HCT116 (cell line): ENCODE measurements around the gene LIX1. TPM values are rescaled to one million over a fixed set of nuclear protein-coding genes. Genes with fewer than 3 reads are reported as not detected.

ENCODE experiments used
- ATAC-seq: fragments of 200-7000 bp; cut with Tn5 transposase; 2 replicates; pipeline ENCODE4 v1.9.1; 2020; ENCODE audit warnings: mild to moderate bottlenecking, moderate library complexity
- BruUV-seq: library from RNA; stranded (reverse); fragments of 400-500 nt; replicated peaks from 2 replicates; lab custom pipeline; 2021; lab: Mats Ljungman, UMichigan
- CTCF ChIA-PET: fragments of 300-600 bp; sonication (Branson Sonifier 250); formaldehyde crosslinking; loops from one replicate; lab custom pipeline; 2021; ENCODE audit warnings: antibody characterized with exemption; lab: Charles Lee
- POLR2A ChIA-PET: fragments of 300-600, 350-600 bp; sonication (Branson Sonifier 250); formaldehyde crosslinking; loops from one replicate; lab custom pipeline; 2021; ENCODE audit warnings: antibody characterized with exemption; lab: Charles Lee
- RAD21 ChIA-PET, 2 experiments: fragments of 300-600 bp; sonication (Branson Sonifier 250); formaldehyde crosslinking; loops; one replicate each; lab custom pipeline; 2023; ENCODE audit warnings: low total read pairs in 2 of 2; ENCODE audit not compliant: uncharacterized antibody in 2 of 2, unreplicated experiment in 2 of 2, low non-redundant PET in 1 of 2; lab: Charles Lee
- DNase-seq: peaks from one replicate; pipeline ENCODE4 v3.0.0-alpha.2; 2010; ENCODE audit warnings: low read depth, low spot score
- H2AFZ ChIP-seq: fragments of 200-600 bp; shearing (Covaris generic), sonication (generic); 2 replicates; pipeline ENCODE4 v1.6.1; 2017; ENCODE audit warnings: low read depth, mixed run types, mixed read lengths, antibody characterized with exemption, low read length; ENCODE audit not compliant: poor library complexity, severe bottlenecking
- H3K27ac ChIP-seq: 2 replicates; pipeline ENCODE4 v1.5.1; 2012; ENCODE audit warnings: low read depth, low read length
- H3K27me3 ChIP-seq: fragments of 200-600 bp; sonication (generic); 2 replicates; pipeline ENCODE4 v1.6.1; 2016; ENCODE audit warnings: mixed run types, low read length, mixed read lengths; ENCODE audit not compliant: insufficient read depth
- H3K36me3 ChIP-seq, 2 experiments: fragments of 200-500 bp in 1 of 2; fragments of 200-600 bp in 1 of 2; sonication (Bioruptor generic) in 1 of 2; sonication (generic) in 1 of 2; 2 replicates each; pipeline versions ENCODE4 v1.5.1 to v1.6.1; 2014 to 2016; ENCODE audit warnings: low read length in 2 of 2, inconsistent platforms in 1 of 2, mixed read lengths in 1 of 2, mixed run types in 1 of 2; ENCODE audit not compliant: insufficient read depth in 2 of 2, control insufficient read depth in 1 of 2
- H3K4me1 ChIP-seq, 2 experiments: fragments of 200-600 bp in 1 of 2; sonication (generic) in 1 of 2; 2 replicates each; pipeline versions ENCODE4 v1.5.1 to v1.6.1; 2012 to 2017; ENCODE audit warnings: low read length in 2 of 2, inconsistent platforms in 1 of 2, mild to moderate bottlenecking in 1 of 2, mixed read lengths in 1 of 2, mixed run types in 1 of 2, moderate library complexity in 1 of 2; ENCODE audit not compliant: insufficient read depth in 2 of 2, control insufficient read depth in 1 of 2
- H3K4me2 ChIP-seq: fragments of 200-600 bp; sonication (generic); 2 replicates; pipeline ENCODE4 v1.6.1; 2017; ENCODE audit warnings: mixed run types, low read length, mixed read lengths
- H3K4me3 ChIP-seq, 2 experiments: fragments of 200-600 bp in 1 of 2; sonication (generic) in 1 of 2; replicated peaks in 1 of 2; 2 replicates each; pipeline ENCODE4 v1.5.1; 2011 to 2016; ENCODE audit warnings: low read length in 2 of 2, control low read depth in 1 of 2, low read depth in 1 of 2, mild to moderate bottlenecking in 1 of 2, mixed read lengths in 1 of 2, mixed run types in 1 of 2
- H3K79me2 ChIP-seq: fragments of 200-600 bp; sonication (generic); 2 replicates; pipeline ENCODE4 v1.6.1; 2017; ENCODE audit warnings: mild to moderate bottlenecking, mixed run types, low read length, moderate library complexity, mixed read lengths; ENCODE audit not compliant: insufficient read depth
- H3K9ac ChIP-seq: fragments of 200-600 bp; sonication (generic); 2 replicates; pipeline ENCODE4 v1.6.1; 2016; ENCODE audit warnings: low read length, mixed read lengths
- H3K9me2 ChIP-seq: fragments of 200-600 bp; sonication (generic), shearing (Covaris generic); 2 replicates; pipeline ENCODE4 v1.6.1; 2017; ENCODE audit warnings: mixed run types, mild to moderate bottlenecking, moderate library complexity; ENCODE audit not compliant: insufficient read depth
- H3K9me3 ChIP-seq, 2 experiments: fragments of 200-500 bp in 1 of 2; fragments of 200-600 bp in 1 of 2; sonication (Bioruptor generic) in 1 of 2; sonication (generic) in 1 of 2; 2 replicates each; pipeline ENCODE4 v1.6.1; 2014 to 2017; ENCODE audit warnings: low read length in 2 of 2, mixed read lengths in 2 of 2, inconsistent platforms in 1 of 2, low read depth in 1 of 2, mild to moderate bottlenecking in 1 of 2, mixed run types in 1 of 2, moderate library complexity in 1 of 2; ENCODE audit not compliant: control insufficient read depth in 1 of 2, insufficient read depth in 1 of 2
- H4K20me1 ChIP-seq: fragments of 200-600 bp; sonication (generic), shearing (Covaris generic); 2 replicates; pipeline ENCODE4 v1.6.1; 2017; ENCODE audit warnings: mixed run types, mild to moderate bottlenecking, moderate library complexity; ENCODE audit not compliant: insufficient read depth
- ATF3 ChIP-seq: IDR thresholded peaks from 2 replicates; pipeline ENCODE4 v1.6.1; 2012
- CEBPB ChIP-seq: IDR thresholded peaks from 2 replicates; pipeline ENCODE4 v1.6.1; 2012; ENCODE audit warnings: low read depth
- CTCF ChIP-seq, 3 experiments: fragments of 200-600 bp in 1 of 3; sonication (generic) in 1 of 3; IDR thresholded peaks in 2 of 3; conservative IDR thresholded peaks in 1 of 3; 2 replicates each; pipeline ENCODE4 v1.5.1; 2012 to 2017; ENCODE audit warnings: low read depth in 2 of 3, low read length in 2 of 3, antibody characterized with exemption in 1 of 3, borderline replicate concordance in 1 of 3, control low read depth in 1 of 3, mild to moderate bottlenecking in 1 of 3, mixed read lengths in 1 of 3, mixed run types in 1 of 3, moderate library complexity in 1 of 3; ENCODE audit not compliant: insufficient read depth in 1 of 3
- EGR1 ChIP-seq: IDR thresholded peaks from 2 replicates; pipeline ENCODE4 v1.6.1; 2012; ENCODE audit warnings: low read depth
- ELF1 ChIP-seq: IDR thresholded peaks from 2 replicates; pipeline ENCODE4 v1.6.1; 2012; ENCODE audit warnings: low read depth, borderline replicate concordance
- EZH2 ChIP-seq: fragments of 200-600 bp; sonication (generic); IDR thresholded peaks from 2 replicates; pipeline ENCODE4 v1.6.1; 2017; ENCODE audit warnings: antibody characterized with exemption, mixed run types
- EZH2phosphoT487 ChIP-seq: fragments of 200-600 bp; IDR thresholded peaks from 2 replicates; pipeline ENCODE4 v1.6.1; 2018; ENCODE audit warnings: antibody characterized with exemption, borderline replicate concordance
- FOSL1 ChIP-seq: IDR thresholded peaks from 2 replicates; pipeline ENCODE4 v1.6.1; 2012; ENCODE audit warnings: low read depth
- JUND ChIP-seq: IDR thresholded peaks from 2 replicates; pipeline ENCODE4 v1.6.1; 2012
- MAX ChIP-seq: IDR thresholded peaks from 2 replicates; pipeline ENCODE4 v1.6.1; 2012
- POLR2A ChIP-seq: IDR thresholded peaks from 2 replicates; pipeline ENCODE4 v1.7.0; 2011; ENCODE audit warnings: borderline replicate concordance; ENCODE audit not compliant: insufficient read depth, insufficient read length; ENCODE audit errors: extremely low read depth
- POLR2AphosphoS5 ChIP-seq: IDR thresholded peaks from 2 replicates; pipeline ENCODE4 v1.6.1; 2011; ENCODE audit warnings: mild to moderate bottlenecking, low read depth, low read length, moderate library complexity
- RAD21 ChIP-seq: IDR thresholded peaks from 2 replicates; pipeline ENCODE4 v1.6.1; 2012; ENCODE audit warnings: low read depth, mild to moderate bottlenecking
- REST ChIP-seq: IDR thresholded peaks from 2 replicates; pipeline ENCODE4 v1.6.1; 2012; ENCODE audit warnings: low read depth
- SIN3A ChIP-seq: IDR thresholded peaks from 2 replicates; pipeline ENCODE4 v1.6.1; 2012; ENCODE audit warnings: low read depth
- SP1 ChIP-seq: IDR thresholded peaks from 2 replicates; pipeline ENCODE4 v1.6.1; 2012; ENCODE audit warnings: low read depth
- TCF7L2 ChIP-seq: IDR thresholded peaks from 2 replicates; pipeline ENCODE4 v1.7.0; 2011; ENCODE audit warnings: borderline replicate concordance, inconsistent platforms; ENCODE audit not compliant: insufficient read depth, insufficient read length; ENCODE audit errors: extremely low read depth
- YY1 ChIP-seq: IDR thresholded peaks from 2 replicates; pipeline ENCODE4 v1.6.1; 2011; ENCODE audit warnings: low read length, low read depth, moderate library complexity, mild to moderate bottlenecking; ENCODE audit not compliant: insufficient replicate concordance; ENCODE audit errors: extremely low read depth
- ZBTB33 ChIP-seq: IDR thresholded peaks from 2 replicates; pipeline ENCODE4 v1.6.1; 2011; ENCODE audit warnings: mild to moderate bottlenecking, low read length, moderate library complexity; ENCODE audit not compliant: insufficient replicate concordance; ENCODE audit errors: extremely low read depth
- intact Hi-C: fragments of 100-400 bp; cut with micrococcal nuclease; formaldehyde crosslinking; loops from 2 replicates; pipeline ENCODE4 v1.10.0; 2022
- total RNA-seq: library from RNA; stranded (reverse); gene quantifications from one replicate; pipeline ENCODE4 v1.2.1, GENCODE V29; 2021; ENCODE audit not compliant: unreplicated experiment

LIX1 gene
- total RNA-seq, 1 experiment from 2014 or later, result not detected

- POLR2A ChIA-PET, result no interaction called here
- H3K36me3 ChIP-seq, result peaks cover 42 to 49% of the 10 kb centered on the region in 2 experiments
- no peaks in the 10 kb centered on the region for H3K9me3 ChIP-seq
- no peaks in the 10 kb centered on the region for H3K9me2 ChIP-seq
- no peak overlapping the region for H3K27ac ChIP-seq
- ATAC-seq, result no peak
- no peaks in the 10 kb centered on the region for H4K20me1 ChIP-seq
- no peak for DNase-seq
- CTCF ChIA-PET, result no interaction called here
- no peak overlapping the region for H2AFZ ChIP-seq
- no peak overlapping the region for H3K4me2 ChIP-seq
- no peaks in the 10 kb centered on the region for H3K4me1 ChIP-seq
- no peak overlapping the region for H3K4me3 ChIP-seq
- intact Hi-C loops, result no loop called here
- peaks cover 3% of the 10 kb centered on the region for H3K79me2 ChIP-seq
- no peak for TF ChIP-seq JUND
- no peak for TF ChIP-seq YY1
- no peak for TF ChIP-seq POLR2A
- TF ChIP-seq CEBPB, result no peak
- TF ChIP-seq POLR2AphosphoS5, result no peak
- no peak for TF ChIP-seq SIN3A
- no peak for TF ChIP-seq EZH2
- no peak for TF ChIP-seq RAD21
- no peak for TF ChIP-seq REST
- TF ChIP-seq EZH2phosphoT487, result no peak
- TF ChIP-seq ZBTB33, result no peak
- TF ChIP-seq ATF3, result no peak
- no peak for TF ChIP-seq EGR1
- no peak for TF ChIP-seq ELF1
- TF ChIP-seq SP1, result no peak
- TF ChIP-seq TCF7L2, result no peak
- TF ChIP-seq CTCF (IDR thresholded peaks at IDR 0.05 in 2 of 3, conservative IDR thresholded peaks at IDR 0.05 in 1 of 3; ENCODE audit: borderline replicate concordance in 1 of 3, insufficient read depth in 1 of 3, low read depth in 2 of 3, low read length in 2 of 3), result no peak
- no peak for TF ChIP-seq MAX
- no peak for TF ChIP-seq FOSL1
- no TSS peak for BruUV-seq
- no peak overlapping the region for H3K9ac ChIP-seq
- RAD21 ChIA-PET, result no interaction called here
- no peaks in the 10 kb centered on the region for H3K27me3 ChIP-seq
Measured at GRCh38 chr5:97171703-97172102, 29.3 kb upstream of the LIX1 start.
